ENCODE measurements around the gene GALNT2.

Gene GALNT2

DNA sequence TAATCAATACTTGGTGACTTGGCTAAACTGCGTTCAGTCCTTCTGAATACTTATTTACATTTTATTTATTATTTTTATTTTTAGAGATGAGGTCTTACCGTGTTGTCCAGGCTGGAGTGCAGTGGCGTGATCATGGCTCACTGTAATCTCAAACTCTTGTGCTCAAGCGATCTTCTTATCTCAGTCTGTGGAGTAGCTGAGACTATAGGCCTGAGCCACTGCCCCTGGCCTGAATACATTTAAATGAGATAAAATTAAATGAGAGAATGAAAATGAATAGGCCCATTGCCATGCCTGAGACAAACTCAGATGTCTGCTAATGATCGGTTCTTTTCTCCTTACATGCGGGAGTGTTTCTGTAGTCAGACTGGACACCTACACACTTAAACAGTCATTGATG is 86.0 kb downstream of the GALNT2 start:
- no peaks in the 10 kb centered on the region for H3K36me3 ChIP-seq (ENCODE audit: control insufficient read depth, insufficient read depth, low read length)
- H3K4me3 ChIP-seq (ENCODE audit: low read length), result no peak overlapping the region
- WGBS (ENCODE audit: extremely low coverage, insufficient coverage, low lambda C conversion rate), result no CpG with 5 or more reads among the region's 6 CpGs
- no peak overlapping the region for H3K9ac ChIP-seq (ENCODE audit: low read length)
- H2BK5ac ChIP-seq (ENCODE audit: low read length), result no peak overlapping the region
- H2BK15ac ChIP-seq (replicated peaks; ENCODE audit: low read depth), result no peak overlapping the region
- H2BK120ac ChIP-seq (ENCODE audit: low read depth, low read length), result no peak overlapping the region
- no peaks in the 10 kb centered on the region for H3K4me1 ChIP-seq (ENCODE audit: control insufficient read depth, low read depth, low read length)
- no peak overlapping the region for H3K18ac ChIP-seq (ENCODE audit: low read length)
- H3K4me2 ChIP-seq (ENCODE audit: low read length), result no peak overlapping the region
- H3K79me2 ChIP-seq (ENCODE audit: control insufficient read depth, insufficient read depth, low read length), result peaks cover 2% of the 10 kb centered on the region
- H3K4ac ChIP-seq (ENCODE audit: low read depth, low read length), result no peak overlapping the region
- no peak overlapping the region for H2AK5ac ChIP-seq (ENCODE audit: low read length)
- H3K79me1 ChIP-seq (ENCODE audit: low read length), result peaks cover 9% of the 10 kb centered on the region
- no peaks in the 10 kb centered on the region for H3K27me3 ChIP-seq (ENCODE audit: insufficient read depth, low read length, poor library complexity)
- no peak overlapping the region for H3K27ac ChIP-seq (ENCODE audit: low read depth, low read length)
- H4K5ac ChIP-seq (ENCODE audit: low read length), result no peak overlapping the region
- no peak for DNase-seq
- H3K56ac ChIP-seq (ENCODE audit: low read length), result no peak overlapping the region
- no peak overlapping the region for H4K8ac ChIP-seq (ENCODE audit: low read depth, low read length)
- H3K23ac ChIP-seq (ENCODE audit: low read length), result no peak overlapping the region

GRCh38 chr1:230153641-230154296 is 86.7 kb downstream of the GALNT2 start:
- H4K8ac ChIP-seq (ENCODE audit: low read depth, low read length), result no peak overlapping the region
- no peak overlapping the region for H3K4me2 ChIP-seq (ENCODE audit: low read length)
- H3K79me1 ChIP-seq (ENCODE audit: low read length), result peaks cover 11% of the 10 kb centered on the region
- H3K27ac ChIP-seq (ENCODE audit: low read depth, low read length), result no peak overlapping the region
- no peak overlapping the region for H2BK5ac ChIP-seq (ENCODE audit: low read length)
- no CpG with 5 or more reads among the region's 11 CpGs for whole genome bisulfite sequencing (ENCODE audit: extremely low coverage, insufficient coverage, low lambda C conversion rate)
- H3K4ac ChIP-seq (ENCODE audit: low read depth, low read length), result no peak overlapping the region
- no peak overlapping the region for H2AK5ac ChIP-seq (ENCODE audit: low read length)
- no peak overlapping the region for H2BK15ac ChIP-seq (replicated peaks; ENCODE audit: low read depth)
- H3K9ac ChIP-seq (ENCODE audit: low read length), result no peak overlapping the region
- DNase-seq, result no peak
- no peak overlapping the region for H3K18ac ChIP-seq (ENCODE audit: low read length)
- H4K5ac ChIP-seq (ENCODE audit: low read length), result no peak overlapping the region
- H3K36me3 ChIP-seq (ENCODE audit: control insufficient read depth, insufficient read depth, low read length), result no peaks in the 10 kb centered on the region
- no peak overlapping the region for H2BK120ac ChIP-seq (ENCODE audit: low read depth, low read length)
- H3K56ac ChIP-seq (ENCODE audit: low read length), result no peak overlapping the region
- H3K4me1 ChIP-seq (ENCODE audit: control insufficient read depth, low read depth, low read length), result no peaks in the 10 kb centered on the region
- H3K79me2 ChIP-seq (ENCODE audit: control insufficient read depth, insufficient read depth, low read length), result peaks cover 2% of the 10 kb centered on the region
- H3K4me3 ChIP-seq (ENCODE audit: low read length), result no peak overlapping the region
- H3K23ac ChIP-seq (ENCODE audit: low read length), result no peak overlapping the region
- no peaks in the 10 kb centered on the region for H3K27me3 ChIP-seq (ENCODE audit: insufficient read depth, low read length, poor library complexity)

DNA sequence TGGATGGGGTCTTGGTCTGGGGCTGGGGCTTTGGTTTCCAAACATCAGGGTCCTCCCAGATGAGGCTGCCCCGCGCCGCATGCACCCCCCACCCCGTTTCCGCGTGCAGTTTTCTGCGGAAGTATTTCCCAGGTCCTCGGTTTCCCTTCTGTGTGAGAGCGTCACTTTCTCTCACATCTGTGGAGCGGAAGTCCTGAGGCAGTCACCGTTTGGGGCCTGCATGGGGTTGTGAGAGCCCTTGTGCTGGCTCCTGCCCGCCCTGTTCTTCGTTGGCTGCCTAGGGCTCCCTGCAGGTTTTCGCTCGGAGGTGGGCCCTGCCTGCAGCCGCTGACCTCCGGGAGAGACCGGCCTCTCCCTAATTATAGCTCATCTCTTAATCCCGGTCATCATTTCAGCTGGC is 88.0 kb downstream of the GALNT2 start:
- H3K4me1 ChIP-seq (ENCODE audit: control insufficient read depth, low read depth, low read length), result no peaks in the 10 kb centered on the region
- no CpG with 5 or more reads among the region's 19 CpGs for WGBS (ENCODE audit: extremely low coverage, insufficient coverage, low lambda C conversion rate)
- no peak overlapping the region for H3K4ac ChIP-seq (ENCODE audit: low read depth, low read length)
- H3K23ac ChIP-seq (ENCODE audit: low read length), result no peak overlapping the region
- no peaks in the 10 kb centered on the region for H3K27me3 ChIP-seq (ENCODE audit: insufficient read depth, low read length, poor library complexity)
- H3K36me3 ChIP-seq (ENCODE audit: control insufficient read depth, insufficient read depth, low read length), result no peaks in the 10 kb centered on the region
- H2AK5ac ChIP-seq (ENCODE audit: low read length), result no peak overlapping the region
- no peak overlapping the region for H4K8ac ChIP-seq (ENCODE audit: low read depth, low read length)
- peaks cover 14% of the 10 kb centered on the region for H3K79me1 ChIP-seq (ENCODE audit: low read length)
- H3K79me2 ChIP-seq (ENCODE audit: control insufficient read depth, insufficient read depth, low read length), result peaks cover 2% of the 10 kb centered on the region
- H3K56ac ChIP-seq (ENCODE audit: low read length), result no peak overlapping the region
- DNase-seq, result no peak
- no peak overlapping the region for H2BK5ac ChIP-seq (ENCODE audit: low read length)
- no peak overlapping the region for H3K9ac ChIP-seq (ENCODE audit: low read length)
- no peak overlapping the region for H3K27ac ChIP-seq (ENCODE audit: low read depth, low read length)
- no peak overlapping the region for H2BK15ac ChIP-seq (replicated peaks; ENCODE audit: low read depth)
- H3K4me2 ChIP-seq (ENCODE audit: low read length), result no peak overlapping the region
- H3K18ac ChIP-seq (ENCODE audit: low read length), result no peak overlapping the region
- no peak overlapping the region for H4K5ac ChIP-seq (ENCODE audit: low read length)
- no peak overlapping the region for H3K4me3 ChIP-seq (ENCODE audit: low read length)
- no peak overlapping the region for H2BK120ac ChIP-seq (ENCODE audit: low read depth, low read length)

- H4K8ac ChIP-seq (ENCODE audit: low read depth, low read length), result no peak overlapping the region
- no peaks in the 10 kb centered on the region for H3K27me3 ChIP-seq (ENCODE audit: insufficient read depth, low read length, poor library complexity)
- H3K4me2 ChIP-seq (ENCODE audit: low read length), result no peak overlapping the region
- peaks cover 17% of the 10 kb centered on the region for H3K79me1 ChIP-seq (ENCODE audit: low read length)
- H3K4me3 ChIP-seq (ENCODE audit: low read length), result no peak overlapping the region
- no peak for DNase-seq
- H3K79me2 ChIP-seq (ENCODE audit: control insufficient read depth, insufficient read depth, low read length), result peaks cover 2% of the 10 kb centered on the region
- no peak overlapping the region for H3K56ac ChIP-seq (ENCODE audit: low read length)
- no peak overlapping the region for H3K9ac ChIP-seq (ENCODE audit: low read length)
- no peaks in the 10 kb centered on the region for H3K4me1 ChIP-seq (ENCODE audit: control insufficient read depth, low read depth, low read length)
- no peak overlapping the region for H2BK15ac ChIP-seq (replicated peaks; ENCODE audit: low read depth)
- no peak overlapping the region for H2BK120ac ChIP-seq (ENCODE audit: low read depth, low read length)
- H3K27ac ChIP-seq (ENCODE audit: low read depth, low read length), result no peak overlapping the region
- H2BK5ac ChIP-seq (ENCODE audit: low read length), result no peak overlapping the region
- H3K18ac ChIP-seq (ENCODE audit: low read length), result no peak overlapping the region
- H4K5ac ChIP-seq (ENCODE audit: low read length), result no peak overlapping the region
- no peak overlapping the region for H3K23ac ChIP-seq (ENCODE audit: low read length)
- H2AK5ac ChIP-seq (ENCODE audit: low read length), result no peak overlapping the region
- no peak overlapping the region for H3K4ac ChIP-seq (ENCODE audit: low read depth, low read length)
- no CpG with 5 or more reads among the region's 5 CpGs for WGBS (ENCODE audit: extremely low coverage, insufficient coverage, low lambda C conversion rate)
- H3K36me3 ChIP-seq (ENCODE audit: control insufficient read depth, insufficient read depth, low read length), result no peaks in the 10 kb centered on the region
Measured at GRCh38 chr1:230156068-230156467, 89.0 kb downstream of the GALNT2 start.

DNA sequence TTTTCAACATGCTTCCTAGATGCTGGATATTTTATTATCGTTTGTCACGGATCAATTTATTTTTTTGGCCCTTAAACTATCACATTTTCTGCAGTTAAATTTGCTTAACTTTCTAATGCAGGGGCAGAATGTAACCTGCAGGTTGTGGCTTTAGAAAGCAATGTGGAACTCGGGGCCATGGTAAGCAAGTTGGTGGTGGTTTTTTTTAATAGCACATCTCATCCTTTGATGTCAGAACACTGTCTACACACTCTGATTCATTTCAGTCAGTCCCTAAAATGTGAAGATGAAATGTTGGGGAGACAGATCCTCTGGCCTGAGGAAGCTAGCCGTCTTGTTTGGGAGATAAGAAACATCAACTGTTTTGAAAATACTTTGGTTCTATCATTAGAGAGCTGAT is 89.5 kb downstream of the GALNT2 start:
- Histone ChIP-seq H4K5ac (ENCODE audit: low read length) (no peak overlapping the region), H3K4me1 (ENCODE audit: control insufficient read depth, low read depth, low read length) (no peaks in the 10 kb centered on the region), H3K36me3 (ENCODE audit: control insufficient read depth, insufficient read depth, low read length) (no peaks in the 10 kb centered on the region), H2BK120ac (ENCODE audit: low read depth, low read length) (no peak overlapping the region), H3K27ac (ENCODE audit: low read depth, low read length) (no peak overlapping the region), H3K4ac (ENCODE audit: low read depth, low read length) (no peak overlapping the region), H3K9ac (ENCODE audit: low read length) (no peak overlapping the region), H2BK5ac (ENCODE audit: low read length) (no peak overlapping the region), H2AK5ac (ENCODE audit: low read length) (no peak overlapping the region), H3K4me3 (ENCODE audit: low read length) (no peak overlapping the region), H3K27me3 (ENCODE audit: insufficient read depth, low read length, poor library complexity) (no peaks in the 10 kb centered on the region), H3K23ac (ENCODE audit: low read length) (no peak overlapping the region), H3K4me2 (ENCODE audit: low read length) (no peak overlapping the region), H4K8ac (ENCODE audit: low read depth, low read length) (no peak overlapping the region), H2BK15ac (replicated peaks; ENCODE audit: low read depth) (no peak overlapping the region), H3K79me2 (ENCODE audit: control insufficient read depth, insufficient read depth, low read length) (peaks cover 2% of the 10 kb centered on the region), H3K18ac (ENCODE audit: low read length) (no peak overlapping the region), H3K79me1 (ENCODE audit: low read length) (peaks cover 17% of the 10 kb centered on the region), H3K56ac (ENCODE audit: low read length) (no peak overlapping the region)
- WGBS (ENCODE audit: extremely low coverage, insufficient coverage, low lambda C conversion rate), result no CpG with 5 or more reads among the region's 4 CpGs
- DNase-seq, result no peak

All from mesendoderm (in vitro differentiated cells).